WTC11 (cell line): ENCODE results near the gene REPS2. TPM values are rescaled to one million over a fixed set of nuclear protein-coding genes. Genes with fewer than 3 reads are reported as not detected.

Source experiments
- ATAC-seq: fragments of 200-7000 bp; cut with Tn5 transposase; 2 replicates; pipeline ENCODE4 v1.10.0; 2021; ENCODE audit warnings: mild to moderate bottlenecking, moderate library complexity
- CTCF ChIA-PET: fragments of 300-600 bp; sonication (Branson Sonifier 250); formaldehyde crosslinking; loops from one replicate; lab custom pipeline; 2021; ENCODE audit warnings: antibody characterized with exemption; lab: Charles Lee
- POLR2A ChIA-PET: fragments of 350-600 bp; sonication (Branson Sonifier 250); formaldehyde crosslinking; loops from one replicate; lab custom pipeline; 2021; ENCODE audit warnings: antibody characterized with exemption; lab: Charles Lee
- DNase-seq: peaks from one replicate; pipeline ENCODE4 v3.0.0; 2021; ENCODE audit warnings: low spot score
- H3K27ac Mint-ChIP-seq: 2 replicates; pipeline ENCODE4 v1.8.0; 2021; ENCODE audit warnings: mixed read lengths
- H3K27me3 Mint-ChIP-seq: 2 replicates; pipeline ENCODE4 v1.8.0; 2021; ENCODE audit warnings: low read depth, mild to moderate bottlenecking, moderate library complexity, mixed read lengths
- H3K36me3 Mint-ChIP-seq: 2 replicates; pipeline ENCODE4 v1.8.0; 2021; ENCODE audit warnings: mixed read lengths
- H3K4me1 Mint-ChIP-seq: 2 replicates; pipeline ENCODE4 v1.8.0; 2022; ENCODE audit warnings: mixed read lengths
- H3K4me3 Mint-ChIP-seq: 2 replicates; pipeline ENCODE4 v1.8.0; 2021; ENCODE audit warnings: mild to moderate bottlenecking, moderate library complexity, mixed read lengths
- H3K9me3 Mint-ChIP-seq: 2 replicates; pipeline ENCODE4 v1.8.0; 2021; ENCODE audit warnings: mixed read lengths
- ATF6 ChIP-seq: sonication (generic); formaldehyde crosslinking; IDR thresholded peaks from 2 replicates; pipeline ENCODE4 v1.8.1; 2023; ENCODE audit warnings: mild to moderate bottlenecking, missing genetic modification reagents
- CDX4 ChIP-seq: fragments of 250-450 bp; sonication (Bioruptor Pico); IDR thresholded peaks from 2 replicates; pipeline ENCODE4 v1.9.0; 2021; ENCODE audit warnings: moderate library complexity, mild to moderate bottlenecking, inconsistent platforms, borderline replicate concordance
- ELF4 ChIP-seq: sonication (generic); formaldehyde crosslinking; IDR thresholded peaks from 2 replicates; pipeline ENCODE4 v1.8.1; 2022; ENCODE audit warnings: low read depth, mild to moderate bottlenecking, moderate library complexity, missing genetic modification reagents
- FOXK1 ChIP-seq: sonication (generic); formaldehyde crosslinking; IDR thresholded peaks from 2 replicates; pipeline ENCODE4 v1.8.0; 2022; ENCODE audit warnings: mild to moderate bottlenecking, moderate library complexity, missing genetic modification reagents
- HMGXB4 ChIP-seq: sonication (generic); formaldehyde crosslinking; IDR thresholded peaks from 2 replicates; pipeline ENCODE4 v1.8.1; 2023; ENCODE audit warnings: mild to moderate bottlenecking, moderate library complexity, missing genetic modification reagents
- IRF2 ChIP-seq: sonication (generic); formaldehyde crosslinking; IDR thresholded peaks from 2 replicates; pipeline ENCODE4 v1.8.0; 2022; ENCODE audit warnings: low read depth, missing genetic modification reagents, borderline replicate concordance
- MYBL2 ChIP-seq: sonication (generic); formaldehyde crosslinking; IDR thresholded peaks from 2 replicates; pipeline ENCODE4 v1.8.1; 2023; ENCODE audit warnings: mild to moderate bottlenecking, moderate library complexity, missing genetic modification reagents
- NFATC4 ChIP-seq: fragments of 250-450 bp; sonication (Bioruptor Pico); IDR thresholded peaks from 2 replicates; pipeline ENCODE4 v1.9.0; 2021; ENCODE audit warnings: mild to moderate bottlenecking
- OVOL2 ChIP-seq: fragments of 250-450 bp; sonication (Bioruptor Pico); IDR thresholded peaks from 2 replicates; pipeline ENCODE4 v1.9.0; 2021; ENCODE audit warnings: mild to moderate bottlenecking, borderline replicate concordance
- TEAD1 ChIP-seq: sonication (generic); formaldehyde crosslinking; IDR thresholded peaks from 2 replicates; pipeline ENCODE4 v1.8.0; 2022; ENCODE audit warnings: mild to moderate bottlenecking, missing genetic modification reagents
- USF2 ChIP-seq: sonication (generic); formaldehyde crosslinking; IDR thresholded peaks from 2 replicates; pipeline ENCODE4 v1.8.1; 2023; ENCODE audit warnings: mild to moderate bottlenecking, missing genetic modification reagents, moderate library complexity
- ZBTB21 ChIP-seq: sonication (generic); formaldehyde crosslinking; IDR thresholded peaks from 2 replicates; pipeline ENCODE4 v1.8.1; 2023; ENCODE audit warnings: mild to moderate bottlenecking, missing genetic modification reagents, borderline replicate concordance
- ZNF396 ChIP-seq: fragments of 250-450 bp; sonication (Bioruptor Pico); IDR thresholded peaks from 2 replicates; pipeline ENCODE4 v1.8.0; 2021; ENCODE audit warnings: mild to moderate bottlenecking, moderate library complexity, borderline replicate concordance
- ZNF532 ChIP-seq: fragments of 250-450 bp; sonication (Bioruptor Pico); IDR thresholded peaks from 2 replicates; pipeline ENCODE4 v1.9.0; 2021; ENCODE audit warnings: mild to moderate bottlenecking, borderline replicate concordance
- total RNA-seq: library from RNA; stranded (reverse); gene quantifications from 3 replicates; pipeline ENCODE4 v1.2.3, GENCODE V29; 2021
- TF ChIP-seq, protein P1 (sequence below): sonication (generic); formaldehyde crosslinking; IDR thresholded peaks from 2 replicates; pipeline ENCODE4 v1.8.0; 2022; ENCODE audit warnings: mild to moderate bottlenecking, missing genetic modification reagents

Gene REPS2
- total RNA-seq, 1 experiment from 2014 or later, result 2.2 TPM

- no peak for TF ChIP-seq HMGXB4 (CRISPR knock-in tag)
- TF ChIP-seq MYBL2, result no peak
- TF ChIP-seq ZNF532 (CRISPR knock-in tag), result no peak
- TF ChIP-seq OVOL2 (CRISPR knock-in tag), result no peak
- TF ChIP-seq FOXK1 (CRISPR knock-in tag), result no peak
Measured at GRCh38 chrX:17065100-17065499, 118.6 kb downstream of the REPS2 start (continued).

DNA sequence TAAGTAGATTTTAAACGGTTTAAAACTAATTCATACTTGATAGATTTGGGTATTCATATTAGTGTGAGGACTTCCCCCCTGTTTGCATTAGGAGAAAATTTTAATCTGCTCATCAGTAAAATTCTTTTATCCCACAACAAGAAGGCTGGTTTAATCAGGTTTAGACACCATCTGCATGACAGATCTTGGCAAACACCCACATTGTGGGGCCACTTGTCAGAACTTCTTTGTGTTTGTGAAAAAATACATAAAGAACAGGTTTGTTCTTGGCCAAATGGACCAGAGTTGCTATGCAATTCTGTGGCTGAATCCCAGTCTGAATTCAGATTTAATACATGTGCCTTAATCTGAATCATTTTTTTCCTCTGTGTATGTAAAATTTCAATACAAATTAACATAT is 121.1 kb downstream of the REPS2 start:
- no peaks in the 10 kb centered on the region for H3K27me3 Mint-ChIP-seq
- CTCF ChIA-PET, result no interaction called here
- H3K4me3 Mint-ChIP-seq, result no peak overlapping the region
- H3K4me1 Mint-ChIP-seq, result no peaks in the 10 kb centered on the region
- POLR2A ChIA-PET, result no interaction called here
- H3K36me3 Mint-ChIP-seq, result no peaks in the 10 kb centered on the region
- no peak overlapping the region for H3K27ac Mint-ChIP-seq
- H3K9me3 Mint-ChIP-seq, result no peaks in the 10 kb centered on the region
- no peak for DNase-seq
- TF ChIP-seq NFATC4 (CRISPR knock-in tag), result no peak
- no peak for TF ChIP-seq ELF4 (CRISPR knock-in tag)
- TF ChIP-seq, protein P1, sequence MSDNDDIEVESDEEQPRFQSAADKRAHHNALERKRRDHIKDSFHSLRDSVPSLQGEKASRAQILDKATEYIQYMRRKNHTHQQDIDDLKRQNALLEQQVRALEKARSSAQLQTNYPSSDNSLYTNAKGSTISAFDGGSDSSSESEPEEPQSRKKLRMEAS (CRISPR knock-in tag), result no peak
- no peak for TF ChIP-seq TEAD1 (CRISPR knock-in tag)
- no peak for TF ChIP-seq ZBTB21 (CRISPR knock-in tag)
- no peak for TF ChIP-seq IRF2 (CRISPR knock-in tag)
- TF ChIP-seq USF2, result no peak
- no peak for TF ChIP-seq CDX4 (CRISPR knock-in tag)
- TF ChIP-seq, all 79 proteins: peak for 0
- ATAC-seq, result no peak

DNA sequence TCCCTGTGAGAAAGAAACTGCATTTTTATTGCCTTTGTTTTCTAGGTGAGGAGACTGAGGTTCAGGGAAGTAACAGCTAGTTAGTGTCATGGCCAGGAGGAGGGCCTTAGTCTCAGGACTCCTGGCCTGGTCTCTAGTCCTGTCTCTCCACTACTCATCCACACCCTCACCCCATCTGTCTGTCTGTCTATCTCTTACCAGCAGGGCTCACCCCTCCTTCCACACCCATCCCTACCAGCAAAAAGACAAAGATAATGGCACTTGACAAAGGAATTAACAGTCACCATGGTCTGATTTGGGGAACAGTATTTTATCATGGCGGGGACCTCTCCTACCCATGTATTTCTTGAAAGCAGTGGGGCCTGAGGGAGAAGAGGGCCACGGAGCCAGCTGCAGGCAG is 125.8 kb downstream of the REPS2 start:
- POLR2A ChIA-PET, result no interaction called here
- no peak for DNase-seq
- Mint-ChIP-seq H3K36me3 (no peaks in the 10 kb centered on the region), H3K4me3 (no peak overlapping the region), H3K4me1 (no peaks in the 10 kb centered on the region)
- CTCF ChIA-PET, result interaction anchor here (1.0 to 2.4 kb wide), 2 partner anchors 79 to 190 kb away, joined by 4 to 6 read pairs; no protein-coding TSS in a partner anchor
- TF ChIP-seq ATF6 (no peak), ZNF396 (CRISPR knock-in tag) (no peak)
- TF ChIP-seq, all 79 proteins: peak for 0
- no peak overlapping the region for H3K27ac Mint-ChIP-seq
- H3K27me3 Mint-ChIP-seq, result no peaks in the 10 kb centered on the region
- H3K9me3 Mint-ChIP-seq, result no peaks in the 10 kb centered on the region
- no peak for ATAC-seq
